ENCODE measurements around the gene EML4. TPM values are rescaled to one million over a fixed set of nuclear protein-coding genes. Genes with fewer than 3 reads are reported as not detected.

Gene EML4
- total and polyA plus RNA-seq, 9 of the 15 experiments (the other 6 are each of a cell fraction or from before 2014, with no cell fraction given), result 14.7 to 48.3 (median 36.5) TPM

- TF ChIP-seq ELF1 (tag; IDR thresholded peaks at IDR 0.05), result peak; percentile 40
- no peak for TF ChIP-seq E2F4 (CRISPR knock-in tag; IDR thresholded peaks at IDR 0.05; ENCODE audit: low read depth)
- TF ChIP-seq ZNF395 (CRISPR knock-in tag; IDR thresholded peaks at IDR 0.05), result no peak; the same call in 1 of the 2 replicates
- TF ChIP-seq CBX8 (IDR thresholded peaks at IDR 0.05; ENCODE audit: borderline replicate concordance, extremely low read depth, low read depth, low read length, poor library complexity, severe bottlenecking), result no peak
- no peak for TF ChIP-seq NEUROD1 (IDR thresholded peaks at IDR 0.05; ENCODE audit: borderline replicate concordance, low read depth, low read length, partially characterized antibody)
- no peak for TF ChIP-seq PURB (CRISPR knock-in tag; IDR thresholded peaks at IDR 0.05; ENCODE audit: low read depth)
- TF ChIP-seq SRF (CRISPR knock-in tag; IDR thresholded peaks at IDR 0.05), result peak in 1 of 2 experiments; percentile 88; a peak in 2 of 4 replicates
- 0 out of 2 replicates have a peak, but pooled peaks have one; percentile 53 for TF ChIP-seq NR4A1 (CRISPR knock-in tag; IDR thresholded peaks at IDR 0.05)
- no peak for TF ChIP-seq NR4A1 (tag; IDR thresholded peaks at IDR 0.05)
- peak; percentile 14; the same call in 1 of the 2 replicates for TF ChIP-seq TOE1 (IDR thresholded peaks at IDR 0.05; ENCODE audit: borderline replicate concordance)
- TF ChIP-seq TOE1 (CRISPR knock-in tag; IDR thresholded peaks at IDR 0.05; ENCODE audit: borderline replicate concordance, low read depth), result no peak
- no peak for TF ChIP-seq NFE2 (IDR thresholded peaks at IDR 0.05; ENCODE audit: low read depth)
- TF ChIP-seq ZNF217 (CRISPR knock-in tag; IDR thresholded peaks at IDR 0.05), result no peak
- TF ChIP-seq FOXK2 (conservative IDR thresholded peaks at IDR 0.05 in 1 of 2, IDR thresholded peaks at IDR 0.05 in 1 of 2; ENCODE audit: low read depth in 2 of 2), result no peak
- TF ChIP-seq TAF7 (tag; IDR thresholded peaks at IDR 0.05), result 0 out of 2 replicates have a peak, but pooled peaks have one; percentile 15
- no peak for TF ChIP-seq SREBF2 (CRISPR knock-in tag; IDR thresholded peaks at IDR 0.05)
- no peak for TF ChIP-seq NONO (IDR thresholded peaks at IDR 0.05; ENCODE audit: low read depth in 2 of 2, low read length in 1 of 2)
- TF ChIP-seq MCM5 (IDR thresholded peaks at IDR 0.05; ENCODE audit: low read depth), result no peak
- TF ChIP-seq ZNF3 (CRISPR knock-in tag; IDR thresholded peaks at IDR 0.05), result no peak
- TF ChIP-seq ZNF133 (CRISPR knock-in tag; IDR thresholded peaks at IDR 0.05), result no peak
- TF ChIP-seq ARID1B (IDR thresholded peaks at IDR 0.05), result no peak
- peak; percentile 25 for TF ChIP-seq PHF20 (IDR thresholded peaks at IDR 0.05; ENCODE audit: partially characterized antibody)
- 0 out of 2 replicates have a peak, but pooled peaks have one; percentile 17 for TF ChIP-seq ZNF134 (CRISPR knock-in tag; conservative IDR thresholded peaks at IDR 0.05)
- no peak for TF ChIP-seq HDAC2 (IDR thresholded peaks at IDR 0.05)
- no peak for TF ChIP-seq SMARCB1 (IDR thresholded peaks at IDR 0.05; ENCODE audit: insufficient read length, low read depth)
- TF ChIP-seq RNF2 (IDR thresholded peaks at IDR 0.05), result no peak
- no peak for TF ChIP-seq CCNT2 (IDR thresholded peaks at IDR 0.05; ENCODE audit: borderline replicate concordance, extremely low read depth, insufficient read length, low read depth, low read length)
These were observed 574 bp upstream of the EML4 start (continued) for GRCh38 chr2:42168459-42169099.
